Mesendoderm (in vitro differentiated cells): ENCODE data around the gene CPSF4L.
"Not testable (repeated sequence)": the region's sequence is repeated elsewhere in the genome, so short reads cannot be mapped to it uniquely, and the experiment has no call there.

Experiments used
- DNase-seq: peaks from one replicate; pipeline ENCODE4 v3.0.0; 2013
- H2AK5ac ChIP-seq: 2 replicates; pipeline ENCODE4 v1.6.1; 2013; ENCODE audit warnings: low read length, inconsistent platforms
- H2BK120ac ChIP-seq: 2 replicates; pipeline ENCODE4 v1.6.1; 2013; ENCODE audit warnings: low read depth, mild to moderate bottlenecking, low read length, moderate library complexity, mixed read lengths
- H2BK15ac ChIP-seq: replicated peaks from 2 replicates; pipeline ENCODE4 v1.6.1; 2013; ENCODE audit warnings: low read depth, mild to moderate bottlenecking, moderate library complexity
- H2BK5ac ChIP-seq: 2 replicates; pipeline ENCODE4 v1.6.1; 2013; ENCODE audit warnings: low read length, inconsistent platforms
- H3K18ac ChIP-seq: 2 replicates; pipeline ENCODE4 v1.6.1; 2013; ENCODE audit warnings: mild to moderate bottlenecking, low read length, mixed read lengths
- H3K23ac ChIP-seq: one replicate; pipeline ENCODE4 v1.6.1; 2013; ENCODE audit warnings: low read length
- H3K27ac ChIP-seq: 2 replicates; pipeline ENCODE4 v1.5.1; 2013; ENCODE audit warnings: low read depth, mild to moderate bottlenecking, inconsistent platforms, low read length, moderate library complexity
- H3K27me3 ChIP-seq: 2 replicates; pipeline ENCODE4 v1.6.1; 2013; ENCODE audit warnings: low read length, control low read depth, mild to moderate bottlenecking, inconsistent platforms; ENCODE audit not compliant: insufficient read depth, poor library complexity
- H3K36me3 ChIP-seq: 2 replicates; pipeline ENCODE4 v1.6.1; 2013; ENCODE audit warnings: low read length, inconsistent platforms; ENCODE audit not compliant: control insufficient read depth, insufficient read depth
- H3K4ac ChIP-seq: one replicate; pipeline ENCODE4 v1.6.1; 2013; ENCODE audit warnings: low read depth, mild to moderate bottlenecking, low read length, moderate library complexity
- H3K4me1 ChIP-seq: 2 replicates; pipeline ENCODE4 v1.6.1; 2013; ENCODE audit warnings: low read depth, low read length, inconsistent platforms; ENCODE audit not compliant: control insufficient read depth
- H3K4me2 ChIP-seq: 2 replicates; pipeline ENCODE4 v1.6.1; 2013; ENCODE audit warnings: low read length
- H3K4me3 ChIP-seq: 2 replicates; pipeline ENCODE4 v1.5.1; 2013; ENCODE audit warnings: mild to moderate bottlenecking, low read length
- H3K56ac ChIP-seq: one replicate; pipeline ENCODE4 v1.6.1; 2013; ENCODE audit warnings: low read length
- H3K79me1 ChIP-seq: 2 replicates; pipeline ENCODE4 v1.6.1; 2013; ENCODE audit warnings: low read length, inconsistent platforms
- H3K79me2 ChIP-seq: 2 replicates; pipeline ENCODE4 v1.6.1; 2013; ENCODE audit warnings: mild to moderate bottlenecking, low read length; ENCODE audit not compliant: control insufficient read depth, insufficient read depth
- H3K9ac ChIP-seq: 2 replicates; pipeline ENCODE4 v1.6.1; 2013; ENCODE audit warnings: low read length, inconsistent platforms
- H4K5ac ChIP-seq: one replicate; pipeline ENCODE4 v1.6.1; 2013; ENCODE audit warnings: low read length
- H4K8ac ChIP-seq: one replicate; pipeline ENCODE4 v1.6.1; 2013; ENCODE audit warnings: low read depth, mild to moderate bottlenecking, control low read depth, low read length, moderate library complexity
- WGBS: extraction: QIAGEN DNeasy Blood & Tissue Kit; methylation state at CpG from one replicate; pipeline ENCODE4 v1.1.7; 2013; ENCODE audit warnings: low lambda C conversion rate, missing lambda C conversion rate; ENCODE audit not compliant: insufficient coverage; ENCODE audit errors: extremely low coverage; 5-methylcytosine and 5-hydroxymethylcytosine counted together

CPSF4L gene

DNA sequence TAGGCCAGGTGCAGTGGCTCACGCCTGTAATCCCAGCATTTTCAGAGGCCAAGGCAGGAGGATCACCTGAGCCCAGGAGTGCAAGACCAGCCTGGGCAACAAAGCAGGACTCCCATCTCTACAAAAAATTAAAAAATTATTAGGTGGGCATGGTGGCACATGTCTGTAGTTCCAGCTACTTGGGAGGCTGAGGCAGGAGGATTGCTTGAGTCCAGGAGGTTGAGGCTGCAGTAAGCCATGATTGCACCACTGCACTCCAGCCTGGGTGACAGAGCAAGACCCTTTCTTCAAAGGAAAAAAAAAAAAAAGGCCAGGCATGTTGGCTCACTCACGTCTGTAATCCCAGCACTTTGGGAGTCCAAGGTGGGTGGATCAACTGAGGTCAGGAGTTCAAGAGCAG lies 2.8 kb upstream of the CPSF4L start:
- not testable (repeated sequence) for H4K8ac ChIP-seq, H3K4ac ChIP-seq, H3K79me2 ChIP-seq

DNA sequence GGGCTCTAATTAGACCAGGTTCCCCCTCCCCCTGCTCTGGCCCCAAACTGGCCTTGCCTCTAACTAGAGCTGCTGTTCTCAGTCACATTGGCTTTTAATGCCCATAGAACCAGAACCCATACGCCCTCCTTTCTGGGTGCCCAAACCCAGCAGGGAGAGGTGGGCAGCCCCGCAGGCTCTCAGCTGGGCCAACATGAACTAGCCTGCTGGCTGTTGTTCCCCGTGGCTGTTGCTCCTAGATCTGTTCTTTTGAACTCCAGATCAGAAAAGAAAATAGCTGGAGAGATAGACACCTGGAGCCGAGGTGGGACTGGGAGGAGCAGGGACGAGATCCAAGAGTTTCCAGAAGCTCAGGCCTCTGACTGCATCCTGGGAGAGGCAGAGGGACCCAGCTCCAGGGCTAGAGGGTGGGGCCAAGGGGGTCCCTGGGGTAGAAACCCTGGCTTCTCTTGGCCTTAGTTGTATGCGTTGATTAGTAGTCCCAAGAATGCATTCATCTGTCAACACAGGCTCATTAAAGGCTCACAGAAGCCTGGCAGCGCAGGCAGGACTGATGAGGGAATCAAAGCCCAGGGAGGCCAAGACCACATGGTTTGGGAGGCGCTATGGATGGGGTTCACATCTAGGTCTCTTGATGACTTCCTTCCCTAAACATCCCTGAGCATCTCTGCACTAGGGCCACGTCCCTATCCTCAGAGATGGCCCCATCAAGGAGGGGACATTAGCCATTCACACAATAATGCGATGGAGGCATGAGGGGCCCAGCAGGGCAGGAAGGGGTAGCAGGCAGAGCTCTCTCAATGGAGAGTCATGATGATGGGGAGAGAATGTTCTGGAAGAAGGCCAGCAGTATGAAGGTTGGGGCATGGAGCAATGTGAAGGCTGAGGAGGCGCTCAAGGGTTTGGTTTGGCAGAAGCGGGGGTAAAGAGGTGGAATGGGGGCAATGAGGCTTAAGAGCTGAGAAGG lies 1.3 kb upstream of the CPSF4L start:
- DNase-seq: peak; percentile 40
- H3K27ac ChIP-seq: no peak overlapping the region

More for the DNA sequence above, 2.8 kb upstream of the CPSF4L start:
- not testable (repeated sequence) for H3K79me1 ChIP-seq, DNase-seq, H2AK5ac ChIP-seq, H2BK5ac ChIP-seq, H3K18ac ChIP-seq, H3K27ac ChIP-seq, H2BK120ac ChIP-seq, H3K23ac ChIP-seq, H3K27me3 ChIP-seq, H3K36me3 ChIP-seq, H3K9ac ChIP-seq, H4K5ac ChIP-seq, H3K4me1 ChIP-seq, H2BK15ac ChIP-seq, H3K4me3 ChIP-seq, H3K4me2 ChIP-seq, H3K56ac ChIP-seq
- no CpG with 5 or more reads among the region's 2 CpGs for WGBS

DNA sequence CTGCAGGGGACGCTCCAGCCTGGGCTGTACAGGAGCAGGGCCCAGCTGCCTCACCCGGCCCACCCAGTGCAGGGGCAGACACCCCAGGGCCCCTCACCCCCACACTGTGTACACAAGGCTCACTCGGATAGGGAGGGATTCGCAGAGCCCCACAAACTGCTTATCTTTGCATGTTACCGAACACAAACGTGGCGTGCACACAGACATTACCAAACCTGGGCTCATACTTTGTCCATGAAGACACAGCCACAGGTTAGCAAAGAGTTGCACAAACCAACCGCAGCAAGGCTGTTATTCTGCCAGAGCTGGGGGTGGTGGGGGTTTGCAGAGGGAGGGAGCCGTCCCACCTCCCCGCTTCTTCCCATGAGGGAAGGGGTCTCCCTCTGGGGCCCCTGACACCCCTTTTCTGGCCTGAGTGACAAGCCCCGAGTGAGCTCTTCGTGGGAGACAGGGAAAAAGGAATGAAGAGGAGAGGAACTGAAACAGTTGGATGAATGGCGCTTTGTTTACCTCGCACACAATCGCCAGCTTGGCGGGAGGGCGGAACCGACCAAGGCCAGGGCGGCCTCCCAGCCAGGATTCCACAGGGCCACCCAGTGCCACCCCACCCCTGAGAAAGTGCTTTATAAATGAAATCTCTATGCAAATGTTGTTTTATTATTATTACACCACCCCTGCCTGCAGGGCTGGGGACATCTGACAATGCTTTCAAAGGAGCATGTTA lies 434 bp upstream of the CPSF4L start:
- H3K18ac ChIP-seq: peak overlapping the region; percentile 52
- H3K4ac ChIP-seq: peak overlapping the region; percentile 44
- H3K27ac ChIP-seq: no peak overlapping the region
- H3K56ac ChIP-seq: peak overlapping the region; percentile 84
- H3K79me2 ChIP-seq: no peaks in the 10 kb centered on the region
- no peak overlapping the region for H3K23ac ChIP-seq
- no CpG with 5 or more reads among the region's 19 CpGs for whole genome bisulfite sequencing
- no peak overlapping the region for H2BK120ac ChIP-seq
- no peak overlapping the region for H4K5ac ChIP-seq
- H2BK15ac ChIP-seq: no peak overlapping the region
- H3K4me2 ChIP-seq: no peak overlapping the region
- H3K27me3 ChIP-seq: no peaks in the 10 kb centered on the region
- DNase-seq: no peak
- H4K8ac ChIP-seq: no peak overlapping the region
- peaks cover 8% of the 10 kb centered on the region for H3K4me1 ChIP-seq
- H3K36me3 ChIP-seq: no peaks in the 10 kb centered on the region
- peak overlapping the region; percentile 13 for H2BK5ac ChIP-seq
- no peak overlapping the region for H2AK5ac ChIP-seq
- peak overlapping the region; percentile 28 for H3K9ac ChIP-seq
- no peak overlapping the region for H3K4me3 ChIP-seq
- no peaks in the 10 kb centered on the region for H3K79me1 ChIP-seq

More for the DNA sequence above, 1.3 kb upstream of the CPSF4L start:
- no CpG with 5 or more reads among the region's 12 CpGs for WGBS
- Histone ChIP-seq H3K18ac (peak overlapping the region; percentile 52), H3K79me2 (no peaks in the 10 kb centered on the region), H2BK5ac (no peak overlapping the region), H3K27me3 (no peaks in the 10 kb centered on the region), H2BK120ac (no peak overlapping the region), H4K8ac (no peak overlapping the region), H3K4me2 (no peak overlapping the region), H3K9ac (no peak overlapping the region), H3K4ac (no peak overlapping the region), H3K4me3 (no peak overlapping the region), H3K23ac (no peak overlapping the region), H2BK15ac (no peak overlapping the region), H4K5ac (no peak overlapping the region), H3K4me1 (peaks cover 8% of the 10 kb centered on the region), H3K56ac (peak overlapping the region; percentile 84), H2AK5ac (no peak overlapping the region), H3K79me1 (no peaks in the 10 kb centered on the region), H3K36me3 (no peaks in the 10 kb centered on the region)

DNA sequence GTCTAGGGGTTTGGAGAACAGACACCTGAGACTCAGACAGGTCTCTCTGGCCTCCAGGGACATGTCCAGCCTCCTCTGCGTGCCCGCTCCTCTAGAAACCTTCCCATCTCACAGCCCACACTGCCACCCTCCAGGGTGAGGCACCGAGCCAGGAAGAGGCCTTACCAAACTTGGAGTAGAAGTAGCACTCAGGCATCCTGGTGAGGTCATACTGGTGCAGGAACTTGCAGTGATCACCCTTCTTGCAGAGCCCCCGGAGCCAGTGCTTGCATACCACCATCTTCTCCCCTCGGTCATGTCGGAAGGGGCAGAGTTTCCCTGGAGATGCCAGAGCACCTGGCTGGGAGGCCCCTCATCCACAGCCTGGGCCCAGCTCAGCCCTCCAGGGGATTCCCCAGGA lies 4.2 kb downstream of the CPSF4L start:
- Histone ChIP-seq H3K9ac (no peak overlapping the region), H3K4me2 (no peak overlapping the region), H3K4me1 (peaks cover 6% of the 10 kb centered on the region), H3K79me1 (no peaks in the 10 kb centered on the region), H3K56ac (no peak overlapping the region), H3K27me3 (no peaks in the 10 kb centered on the region), H3K27ac (no peak overlapping the region), H4K8ac (no peak overlapping the region), H4K5ac (no peak overlapping the region), H3K23ac (no peak overlapping the region), H3K36me3 (no peaks in the 10 kb centered on the region), H2BK15ac (no peak overlapping the region), H3K4ac (no peak overlapping the region), H3K79me2 (no peaks in the 10 kb centered on the region), H2AK5ac (no peak overlapping the region), H3K18ac (no peak overlapping the region), H2BK120ac (no peak overlapping the region), H2BK5ac (no peak overlapping the region), H3K4me3 (no peak overlapping the region)
- no peak for DNase-seq
- WGBS: no CpG with 5 or more reads among the region's 6 CpGs

DNA sequence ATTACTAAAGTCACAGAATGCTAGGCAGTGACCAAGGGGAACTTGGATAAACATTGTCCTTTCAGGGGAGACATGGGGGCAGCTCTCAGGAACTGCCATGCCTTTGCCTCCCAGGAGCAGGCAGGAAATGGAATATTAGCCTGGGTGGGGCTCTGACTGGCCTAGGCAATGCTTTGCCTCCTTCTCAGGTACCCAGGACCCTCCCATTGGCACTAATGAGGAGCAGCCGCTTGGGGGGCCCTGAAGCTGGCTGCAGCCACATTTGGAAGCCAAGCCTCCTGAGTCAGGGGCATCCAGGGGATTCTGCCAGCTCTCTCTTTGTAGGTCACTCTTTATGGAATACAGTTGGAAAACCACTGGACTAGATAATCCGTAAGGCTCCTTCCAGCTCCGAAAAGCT lies 5.5 kb downstream of the CPSF4L start:
- Histone ChIP-seq H4K5ac (no peak overlapping the region), H3K36me3 (no peaks in the 10 kb centered on the region), H2BK5ac (no peak overlapping the region), H3K79me1 (no peaks in the 10 kb centered on the region), H2AK5ac (no peak overlapping the region), H3K9ac (no peak overlapping the region), H3K4me3 (no peak overlapping the region), H3K4me1 (no peaks in the 10 kb centered on the region), H3K27me3 (no peaks in the 10 kb centered on the region), H3K27ac (no peak overlapping the region), H2BK15ac (no peak overlapping the region), H3K4me2 (no peak overlapping the region), H3K79me2 (no peaks in the 10 kb centered on the region), H4K8ac (no peak overlapping the region), H2BK120ac (no peak overlapping the region), H3K4ac (peak overlapping the region; percentile 21), H3K18ac (no peak overlapping the region), H3K23ac (no peak overlapping the region), H3K56ac (no peak overlapping the region)
- DNase-seq: no peak
- WGBS: no CpG with 5 or more reads among the region's 3 CpGs
